IMR-90 (cell line): ENCODE results near the gene APAF1. TPM values are rescaled to one million over a fixed set of nuclear protein-coding genes. Genes with fewer than 3 reads are reported as not detected.

Experiments used
- ATAC-seq: fragments of 200-7000 bp; cut with Tn5 transposase; 2 replicates; pipeline ENCODE4 v1.9.1; 2020; ENCODE audit warnings: low read depth, mild to moderate bottlenecking, moderate library complexity
- BruUV-seq: library from RNA; stranded (reverse); fragments of 400-500 nt; replicated peaks from 2 replicates; lab custom pipeline; 2021; lab: Mats Ljungman, UMichigan
- CTCF ChIA-PET: fragments of 300-600 bp; formaldehyde crosslinking; extraction: SDS; loops from one replicate; lab custom pipeline; 2021; ENCODE audit warnings: antibody characterized with exemption; lab: Yijun Ruan, JAX
- POLR2A ChIA-PET: fragments of 300-600 bp; sonication (Branson Sonifier 250); formaldehyde crosslinking; loops from one replicate; lab custom pipeline; 2022; ENCODE audit warnings: antibody characterized with exemption; ENCODE audit not compliant: unreplicated experiment; lab: Charles Lee
- DNase-seq: peaks from one replicate; pipeline ENCODE4 v3.0.0; 2013
- H2AFZ ChIP-seq: replicated peaks from 2 replicates; pipeline ENCODE3; 2013; ENCODE audit warnings: low read length, mild to moderate bottlenecking; ENCODE audit not compliant: poor library complexity
- H2AK5ac ChIP-seq: 2 replicates; pipeline ENCODE4 v1.6.1; 2013; ENCODE audit warnings: low read depth, low read length, inconsistent platforms
- H2AK9ac ChIP-seq: replicated peaks from 2 replicates; pipeline ENCODE3; 2013; ENCODE audit warnings: mild to moderate bottlenecking, low read depth, low read length, moderate library complexity; ENCODE audit not compliant: poor library complexity
- H2BK120ac ChIP-seq: 2 replicates; pipeline ENCODE4 v1.6.1; 2013; ENCODE audit warnings: low read depth, low read length, inconsistent platforms
- H2BK15ac ChIP-seq: 3 replicates; pipeline ENCODE4 v1.6.1; 2013; ENCODE audit warnings: low read depth, low read length, inconsistent platforms
- H2BK20ac ChIP-seq: 2 replicates; pipeline ENCODE4 v1.6.1; 2013; ENCODE audit warnings: low read depth, mild to moderate bottlenecking, inconsistent platforms, low read length, moderate library complexity
- H2BK5ac ChIP-seq: 2 replicates; pipeline ENCODE4 v1.6.1; 2013; ENCODE audit warnings: mild to moderate bottlenecking, low read depth, low read length, inconsistent platforms; ENCODE audit not compliant: poor library complexity, severe bottlenecking
- H3K14ac ChIP-seq: replicated peaks from 2 replicates; pipeline ENCODE4 v1.6.1; 2013; ENCODE audit warnings: low read depth, low read length, inconsistent platforms
- H3K18ac ChIP-seq: 2 replicates; pipeline ENCODE4 v1.6.1; 2013; ENCODE audit warnings: low read depth, low read length, control low read depth
- H3K23ac ChIP-seq: 2 replicates; pipeline ENCODE4 v1.6.1; 2013; ENCODE audit warnings: low read depth, low read length, inconsistent platforms
- H3K27ac ChIP-seq: 2 replicates; pipeline ENCODE4 v1.5.1; 2013; ENCODE audit warnings: mild to moderate bottlenecking, control low read depth, low read length; ENCODE audit not compliant: insufficient read depth
- H3K27me3 ChIP-seq: 2 replicates; pipeline ENCODE4 v1.6.1; 2013; ENCODE audit warnings: low read length; ENCODE audit not compliant: control insufficient read depth, insufficient read depth
- H3K36me3 ChIP-seq: 2 replicates; pipeline ENCODE4 v1.6.1; 2013; ENCODE audit warnings: low read length, mixed read lengths; ENCODE audit not compliant: control insufficient read depth, insufficient read depth
- H3K4ac ChIP-seq: 2 replicates; pipeline ENCODE4 v1.6.1; 2013; ENCODE audit warnings: low read depth, low read length, inconsistent platforms
- H3K4me1 ChIP-seq: 2 replicates; pipeline ENCODE4 v1.6.1; 2013; ENCODE audit warnings: low read length, mixed read lengths; ENCODE audit not compliant: control insufficient read depth, insufficient read depth
- H3K4me2 ChIP-seq: 2 replicates; pipeline ENCODE4 v1.6.1; 2013; ENCODE audit warnings: low read depth, mild to moderate bottlenecking, control low read depth, low read length, moderate library complexity
- H3K4me3 ChIP-seq: 2 replicates; pipeline ENCODE4 v1.5.1; 2013; ENCODE audit warnings: low read depth, mild to moderate bottlenecking, control low read depth, low read length, moderate library complexity; ENCODE audit not compliant: insufficient read depth
- H3K56ac ChIP-seq: 2 replicates; pipeline ENCODE4 v1.6.1; 2013; ENCODE audit warnings: low read length, inconsistent platforms; ENCODE audit not compliant: insufficient read depth; ENCODE audit errors: extremely low read depth
- H3K79me1 ChIP-seq, 2 experiments: 2 replicates each; pipeline ENCODE4 v1.6.1; 2013; ENCODE audit warnings: low read length in 2 of 2, inconsistent platforms in 1 of 2, low read depth in 1 of 2
- H3K9ac ChIP-seq: 2 replicates; pipeline ENCODE4 v1.6.1; 2013; ENCODE audit warnings: low read depth, low read length, control low read depth
- H3K9me1 ChIP-seq: 2 replicates; pipeline ENCODE4 v1.6.1; 2013; ENCODE audit warnings: low read length, inconsistent platforms; ENCODE audit not compliant: insufficient read depth
- H3K9me3 ChIP-seq: 2 replicates; pipeline ENCODE4 v1.6.1; 2013; ENCODE audit warnings: low read length; ENCODE audit not compliant: control insufficient read depth, insufficient read depth
- H4K20me1 ChIP-seq: 2 replicates; pipeline ENCODE4 v1.6.1; 2013; ENCODE audit warnings: low read length, inconsistent platforms; ENCODE audit not compliant: insufficient read depth
- H4K5ac ChIP-seq: 2 replicates; pipeline ENCODE4 v1.6.1; 2013; ENCODE audit warnings: mild to moderate bottlenecking, low read depth, low read length, control low read depth
- H4K8ac ChIP-seq, 2 experiments: 2 replicates each; pipeline ENCODE4 v1.6.1; 2013; ENCODE audit warnings: low read depth in 2 of 2, low read length in 2 of 2, control low read depth in 1 of 2, inconsistent platforms in 1 of 2
- H4K91ac ChIP-seq: 2 replicates; pipeline ENCODE4 v1.6.1; 2013; ENCODE audit warnings: low read depth, low read length, inconsistent platforms; ENCODE audit not compliant: insufficient read depth
- BHLHE40 ChIP-seq: fragments of 150-350 bp; IDR thresholded peaks from 2 replicates; pipeline ENCODE4 v1.6.1; 2016; ENCODE audit warnings: mild to moderate bottlenecking, low read depth, low read length
- CEBPB ChIP-seq: IDR thresholded peaks from 2 replicates; pipeline ENCODE4 v1.6.1; 2012; ENCODE audit warnings: low read depth, low read length, improper control_type of control experiment
- CHD1 ChIP-seq: IDR thresholded peaks from 2 replicates; pipeline ENCODE4 v1.6.1; 2012; ENCODE audit warnings: low read depth, low read length, improper control_type of control experiment
- MAFK ChIP-seq: IDR thresholded peaks from 2 replicates; pipeline ENCODE4 v1.6.1; 2012; ENCODE audit warnings: low read depth, low read length, improper control_type of control experiment
- POLR2A ChIP-seq: IDR thresholded peaks from 2 replicates; pipeline ENCODE4 v1.6.1; 2012; ENCODE audit warnings: mild to moderate bottlenecking, low read depth, low read length
- RCOR1 ChIP-seq: IDR thresholded peaks from 2 replicates; pipeline ENCODE4 v1.6.1; 2012; ENCODE audit warnings: mild to moderate bottlenecking, low read length, improper control_type of control experiment; ENCODE audit not compliant: insufficient replicate concordance
- WGBS, 2 experiments: methylation state at CpG; one replicate each; pipeline versions ENCODE4 v1.1.5 to v1.1.7; 2013; ENCODE audit warnings: missing lambda C conversion rate in 2 of 2; ENCODE audit not compliant: insufficient read length in 1 of 2; ENCODE audit errors: extremely low coverage in 2 of 2; 5-methylcytosine and 5-hydroxymethylcytosine counted together
- dilution Hi-C: fragments of 300-500 bp; cut with HindIII; formaldehyde crosslinking; loops from one replicate; pipeline ENCODE4 v1.14.3; 2018; ENCODE audit warnings: low sequenced_read_pairs; ENCODE audit not compliant: unreplicated experiment
- in situ Hi-C: fragments of 300-500 bp; cut with MboI; formaldehyde crosslinking; loops from 3 replicates; pipeline ENCODE4 v1.14.3; 2019; ENCODE audit warnings: low sequenced_read_pairs, inconsistent platforms, mixed read lengths
- intact Hi-C: fragments of 100-400 bp; cut with micrococcal nuclease; formaldehyde crosslinking; loops from 2 replicates; pipeline ENCODE4 v1.10.0; 2022
- polyA plus RNA-seq, 3 experiments: library from polyadenylated mRNA; depleted of rRNA; stranded (reverse); fragments of >200 nt; gene quantifications; 2 replicates each; pipeline ENCODE4 v1.2.3, GENCODE V29; 2012; ENCODE audit warnings: low replicate concordance in 1 of 3
- total RNA-seq: library from RNA; depleted of rRNA; stranded (reverse); fragments of >200 nt; gene quantifications from 2 replicates; pipeline ENCODE4 v1.2.3, GENCODE V29; 2012
- TF ChIP-seq, protein P1 (sequence below): fragments of 150-350 bp; IDR thresholded peaks from 2 replicates; pipeline ENCODE4 v1.6.1; 2016; ENCODE audit warnings: low read depth, mild to moderate bottlenecking, low read length, moderate library complexity, borderline replicate concordance

APAF1 gene
- total and polyA plus RNA-seq, 2 of the 4 experiments (the other 2 are of a cell fraction) = 10.9 to 32.8 TPM

DNA sequence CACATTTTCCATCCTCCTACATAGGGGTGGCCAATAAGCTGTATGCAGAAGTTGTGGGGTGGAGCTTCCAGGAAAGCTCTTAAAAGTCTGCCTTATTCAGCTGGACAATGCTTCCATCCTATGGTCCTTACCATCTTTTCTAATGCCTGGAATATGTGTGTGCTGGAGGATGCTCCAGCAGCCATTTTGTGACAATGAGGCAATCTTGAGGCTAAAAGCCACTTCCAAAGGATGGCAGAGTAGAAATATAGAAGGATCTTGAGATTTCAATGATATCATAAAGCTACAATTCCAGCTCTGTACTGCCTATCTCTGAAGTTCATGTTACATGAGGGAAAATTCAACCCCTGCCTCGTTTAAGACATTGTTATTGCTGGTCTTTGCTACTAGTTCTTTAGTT lies 95.7 kb downstream of the APAF1 start:
- peaks cover 1% of the 10 kb centered on the region; the same call in 1 of the 2 replicates for H3K36me3 ChIP-seq
- dilution Hi-C loops (no loop called here), intact Hi-C loops (no loop called here), in situ Hi-C loops (no loop called here)
- H3K4ac ChIP-seq = no peak overlapping the region
- no peak overlapping the region for H3K4me2 ChIP-seq
- H3K56ac ChIP-seq = no peak overlapping the region
- peaks cover 13% of the 10 kb centered on the region; the same call in 1 of the 2 replicates for H3K4me1 ChIP-seq
- H3K14ac ChIP-seq = no peak overlapping the region
- no peaks in the 10 kb centered on the region for H3K79me1 ChIP-seq
- H2AK9ac ChIP-seq = no peak overlapping the region
- TF ChIP-seq CHD1 (no peak), BHLHE40 (no peak), POLR2A (no peak), CEBPB (no peak), MAFK (no peak), RCOR1 (no peak)
- TF ChIP-seq, protein P1, sequence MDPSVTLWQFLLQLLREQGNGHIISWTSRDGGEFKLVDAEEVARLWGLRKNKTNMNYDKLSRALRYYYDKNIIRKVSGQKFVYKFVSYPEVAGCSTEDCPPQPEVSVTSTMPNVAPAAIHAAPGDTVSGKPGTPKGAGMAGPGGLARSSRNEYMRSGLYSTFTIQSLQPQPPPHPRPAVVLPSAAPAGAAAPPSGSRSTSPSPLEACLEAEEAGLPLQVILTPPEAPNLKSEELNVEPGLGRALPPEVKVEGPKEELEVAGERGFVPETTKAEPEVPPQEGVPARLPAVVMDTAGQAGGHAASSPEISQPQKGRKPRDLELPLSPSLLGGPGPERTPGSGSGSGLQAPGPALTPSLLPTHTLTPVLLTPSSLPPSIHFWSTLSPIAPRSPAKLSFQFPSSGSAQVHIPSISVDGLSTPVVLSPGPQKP = no peak
- POLR2A ChIA-PET = no interaction called here
- H4K5ac ChIP-seq = no peak overlapping the region
- H4K8ac ChIP-seq = no peak overlapping the region
- H2BK5ac ChIP-seq = no peak overlapping the region
- no peak overlapping the region for H4K91ac ChIP-seq
- 60% methylated on average over 1 of the region's 1 CpG; no CpG with 5 or more reads in 1 of the 2 experiments for WGBS, 2 experiments
- H3K18ac ChIP-seq = no peak overlapping the region
- no peak overlapping the region for H3K9ac ChIP-seq
- CTCF ChIA-PET = interaction anchor here (0.5 to 1.0 kb wide), 2 partner anchors 8 to 362 kb away, joined by 3 to 7 read pairs; no protein-coding TSS in a partner anchor
- no peak overlapping the region for H2BK15ac ChIP-seq
- H3K4me3 ChIP-seq = no peak overlapping the region
- H4K20me1 ChIP-seq = no peaks in the 10 kb centered on the region
- H3K27me3 ChIP-seq = no peaks in the 10 kb centered on the region; the same call in 1 of the 2 replicates
- no peak for ATAC-seq
- no peak overlapping the region for H2AK5ac ChIP-seq
- no peak overlapping the region for H3K27ac ChIP-seq
- no peak overlapping the region for H2BK20ac ChIP-seq
- no peak overlapping the region for H3K23ac ChIP-seq
- no TSS peak for BruUV-seq
- no peak for DNase-seq
- H3K9me1 ChIP-seq = peaks cover 8% of the 10 kb centered on the region
- H2AFZ ChIP-seq = no peak overlapping the region
- no peak overlapping the region for H2BK120ac ChIP-seq
- no peaks in the 10 kb centered on the region for H3K9me3 ChIP-seq
